NCI-H2081 treated with DMSO at 0.1 percent for 48 hours (cell line): ENCODE measurements around the gene TECR.
"Not testable (repeated sequence)": the region's sequence is repeated elsewhere in the genome, so short reads cannot be mapped to it uniquely, and the experiment has no call there.

Experiments
- DNase-seq: peaks from one replicate; lab custom pipeline; 2025; lab: John Stamatoyannopoulos, UW

Gene TECR

GRCh38 chr19:14529254-14530004, at the start of gene TECR:
Gene TECR, plus strand, starts transcription at chr19:14529594. Its CDS starts 103 bp downstream, at chr19:14529697.
- DNase-seq, result peak; percentile 95

GRCh38 chr19:14479975-14480699, 49.3 kb upstream of the TECR start:
- DNase-seq, result no peak

GRCh38 chr19:14480700-14481079, 48.7 kb upstream of the TECR start:
- no peak for DNase-seq

- no peak for DNase-seq
These were observed 47.0 kb upstream of the TECR start for GRCh38 chr19:14482172-14482941.

GRCh38 chr19:14487370-14488125, 41.8 kb upstream of the TECR start:
- DNase-seq, result no peak

- no peak for DNase-seq
These were observed 36.5 kb upstream of the TECR start for GRCh38 chr19:14492756-14493337.

- DNase-seq, result no peak
These were observed 35.0 kb upstream of the TECR start for GRCh38 chr19:14494411-14494810.

- DNase-seq, result no peak
These were observed 34.3 kb upstream of the TECR start for GRCh38 chr19:14494910-14495671.

GRCh38 chr19:14495672-14496028, 33.7 kb upstream of the TECR start:
- DNase-seq, result no peak

- DNase-seq, result peak; percentile 93
These were observed 33.2 kb upstream of the TECR start, which contains the start of gene GIPC1 for GRCh38 chr19:14496029-14496833. Gene GIPC1, minus strand, starts transcription at chr19:14496127. Its CDS starts 13,151 bp downstream, at chr19:14482976.

- DNase-seq, result no peak
These were observed 32.6 kb upstream of the TECR start for GRCh38 chr19:14496834-14497227.

- DNase-seq, result no peak
These were observed 32.0 kb upstream of the TECR start for GRCh38 chr19:14497228-14497921.

GRCh38 chr19:14502334-14503092, 26.9 kb upstream of the TECR start:
- no peak for DNase-seq

- DNase-seq, result no peak
These were observed 26.1 kb upstream of the TECR start for GRCh38 chr19:14503285-14503684.

GRCh38 chr19:14504575-14504974, 24.8 kb upstream of the TECR start:
- not testable (repeated sequence) for DNase-seq

GRCh38 chr19:14505488-14506239, 23.7 kb upstream of the TECR start:
- DNase-seq, result no peak

GRCh38 chr19:14507704-14508542, 21.5 kb upstream of the TECR start:
- DNase-seq, result no peak
